Vagina (tissue), 2 donors: ENCODE measurements around the gene KRTAP5-5.

ENCODE experiments used
- POLR2A ChIP-seq, 2 donors: fragments of 450-650 bp; IDR thresholded peaks; one replicate each; pipeline ENCODE4 v1.6.1; 2017; ENCODE audit warnings: antibody characterized with exemption in 2 of 2, mild to moderate bottlenecking in 2 of 2, moderate library complexity in 2 of 2
- POLR2AphosphoS5 ChIP-seq, 2 donors: sonication (generic); formaldehyde crosslinking; IDR thresholded peaks; one replicate each; pipeline ENCODE4 v1.9.0; 2017; ENCODE audit warnings: antibody characterized with exemption in 2 of 2, mild to moderate bottlenecking in 2 of 2, low read depth in 1 of 2; ENCODE audit not compliant: insufficient read depth in 1 of 2
- TF ChIP-seq, protein P1 (sequence below), 3 experiments: fragments of 450-650 bp in 2 of 3; fragments of 200-600 bp in 1 of 3; sonication (generic) in 1 of 3; IDR thresholded peaks; one replicate each; pipeline ENCODE4 v1.5.1; 2017 to 2019; ENCODE audit warnings: antibody characterized with exemption in 3 of 3, mild to moderate bottlenecking in 2 of 3, moderate library complexity in 2 of 3

DNA sequence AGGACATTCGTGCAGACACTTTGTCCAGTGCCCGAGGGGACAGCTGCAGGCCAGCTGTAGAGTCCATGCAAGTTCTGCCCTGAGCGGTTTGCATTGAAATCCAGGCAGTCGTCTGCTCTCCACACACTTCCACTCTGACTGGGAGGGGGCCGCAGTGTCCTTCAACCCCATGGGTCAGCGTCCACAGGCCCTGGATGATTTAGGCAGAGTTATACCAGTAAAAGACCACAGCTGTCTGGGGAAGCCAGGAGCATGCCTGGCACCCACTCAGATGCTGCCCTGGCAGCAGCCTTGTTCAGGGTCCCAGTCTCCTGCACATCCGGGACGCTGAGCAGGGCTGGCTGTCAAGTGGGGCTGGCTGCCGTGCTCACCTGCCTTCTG lies 26.5 kb downstream of the KRTAP5-5 start:
- TF ChIP-seq POLR2A (IDR thresholded peaks at IDR 0.05) (no peak), POLR2AphosphoS5 (IDR thresholded peaks at IDR 0.05; ENCODE audit: insufficient read depth in 1 of 2, low read depth in 1 of 2) (no peak)
- TF ChIP-seq, protein P1, sequence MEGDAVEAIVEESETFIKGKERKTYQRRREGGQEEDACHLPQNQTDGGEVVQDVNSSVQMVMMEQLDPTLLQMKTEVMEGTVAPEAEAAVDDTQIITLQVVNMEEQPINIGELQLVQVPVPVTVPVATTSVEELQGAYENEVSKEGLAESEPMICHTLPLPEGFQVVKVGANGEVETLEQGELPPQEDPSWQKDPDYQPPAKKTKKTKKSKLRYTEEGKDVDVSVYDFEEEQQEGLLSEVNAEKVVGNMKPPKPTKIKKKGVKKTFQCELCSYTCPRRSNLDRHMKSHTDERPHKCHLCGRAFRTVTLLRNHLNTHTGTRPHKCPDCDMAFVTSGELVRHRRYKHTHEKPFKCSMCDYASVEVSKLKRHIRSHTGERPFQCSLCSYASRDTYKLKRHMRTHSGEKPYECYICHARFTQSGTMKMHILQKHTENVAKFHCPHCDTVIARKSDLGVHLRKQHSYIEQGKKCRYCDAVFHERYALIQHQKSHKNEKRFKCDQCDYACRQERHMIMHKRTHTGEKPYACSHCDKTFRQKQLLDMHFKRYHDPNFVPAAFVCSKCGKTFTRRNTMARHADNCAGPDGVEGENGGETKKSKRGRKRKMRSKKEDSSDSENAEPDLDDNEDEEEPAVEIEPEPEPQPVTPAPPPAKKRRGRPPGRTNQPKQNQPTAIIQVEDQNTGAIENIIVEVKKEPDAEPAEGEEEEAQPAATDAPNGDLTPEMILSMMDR (IDR thresholded peaks at IDR 0.05): no peak
